Caco-2 (cell line): Measurements from ENCODE around the gene KATNAL2. TPM values are rescaled to one million over a fixed set of nuclear protein-coding genes. Genes with fewer than 3 reads are reported as not detected.

Source experiments
- BruUV-seq: library from RNA; stranded (reverse); fragments of 400-500 nt; replicated peaks from 2 replicates; lab custom pipeline; 2021; lab: Mats Ljungman, UMichigan
- CTCF ChIA-PET: fragments of 300-600 bp; sonication (Branson Sonifier 250); formaldehyde crosslinking; loops from one replicate; lab custom pipeline; 2022; ENCODE audit warnings: antibody characterized with exemption; lab: Charles Lee
- POLR2A ChIA-PET: fragments of 300-600 bp; sonication (Branson Sonifier 250); formaldehyde crosslinking; loops from one replicate; lab custom pipeline; 2022; ENCODE audit warnings: antibody characterized with exemption; lab: Charles Lee
- DNase-seq, 2 experiments: peaks; one replicate each; pipeline versions ENCODE4 v3.0.0 to v3.0.0-alpha.2; 2020 to 2022
- H3K27me3 ChIP-seq: replicated peaks from 2 replicates; pipeline ENCODE4 v1.6.0; 2011; ENCODE audit warnings: low read length; ENCODE audit not compliant: control insufficient read depth, insufficient read depth
- H3K36me3 ChIP-seq: 2 replicates; pipeline ENCODE4 v1.5.1; 2011; ENCODE audit warnings: low read length; ENCODE audit not compliant: control insufficient read depth, insufficient read depth
- H3K4me1 ChIP-seq: fragments of 250-450 bp; sonication (Bioruptor Pico); 2 replicates; pipeline ENCODE4 v1.5.1; 2020; ENCODE audit warnings: mild to moderate bottlenecking
- H3K4me3 ChIP-seq: 2 replicates; pipeline ENCODE4 v1.5.1; 2011; ENCODE audit warnings: low read depth, mild to moderate bottlenecking, control low read depth, low read length
- H3K9me3 ChIP-seq: fragments of 250-450 bp; sonication (Bioruptor Pico); 2 replicates; pipeline ENCODE4 v1.5.1; 2020; ENCODE audit warnings: mild to moderate bottlenecking, moderate library complexity
- H3K27ac Mint-ChIP-seq: one replicate; pipeline ENCODE4 v1.8.0; 2022; ENCODE audit warnings: mixed read lengths; ENCODE audit not compliant: unreplicated experiment
- H3K27me3 Mint-ChIP-seq: one replicate; pipeline ENCODE4 v1.8.0; 2022; ENCODE audit warnings: mixed read lengths; ENCODE audit not compliant: insufficient read depth, unreplicated experiment
- H3K36me3 Mint-ChIP-seq: one replicate; pipeline ENCODE4 v1.8.0; 2022; ENCODE audit warnings: mild to moderate bottlenecking, mixed read lengths; ENCODE audit not compliant: insufficient read depth, unreplicated experiment
- H3K4me1 Mint-ChIP-seq: one replicate; pipeline ENCODE4 v1.8.0; 2022; ENCODE audit warnings: low read depth, mixed read lengths; ENCODE audit not compliant: unreplicated experiment
- H3K4me3 Mint-ChIP-seq: one replicate; pipeline ENCODE4 v1.8.0; 2022; ENCODE audit warnings: mild to moderate bottlenecking, moderate library complexity, mixed read lengths; ENCODE audit not compliant: unreplicated experiment
- H3K9me3 Mint-ChIP-seq: one replicate; pipeline ENCODE4 v1.8.0; 2022; ENCODE audit warnings: mixed read lengths; ENCODE audit not compliant: unreplicated experiment
- intact Hi-C: fragments of 100-400 bp; cut with micrococcal nuclease; formaldehyde crosslinking; loops from one replicate; pipeline ENCODE4 v1.10.0; 2022; ENCODE audit not compliant: unreplicated experiment
- total RNA-seq: library from RNA; stranded (reverse); gene quantifications from 2 replicates; pipeline ENCODE4 v1.2.3, GENCODE V29; 2022
- TF ChIP-seq, protein P1 (sequence below), 2 experiments: fragments of 200-600 bp in 1 of 2; IDR thresholded peaks; 1 replicate in 1 of 2; 2 replicates in 1 of 2; pipeline versions ENCODE4 v1.5.1 to v1.8.0; 2011 to 2022; ENCODE audit warnings: antibody characterized with exemption in 1 of 2, control low read depth in 1 of 2, inconsistent platforms in 1 of 2, low read depth in 1 of 2, low read length in 1 of 2, mild to moderate bottlenecking in 1 of 2, moderate library complexity in 1 of 2; ENCODE audit not compliant: insufficient read depth in 1 of 2, severe bottlenecking in 1 of 2, unreplicated experiment in 1 of 2

Gene KATNAL2
- total RNA-seq, 1 experiment from 2014 or later = not detected

DNA sequence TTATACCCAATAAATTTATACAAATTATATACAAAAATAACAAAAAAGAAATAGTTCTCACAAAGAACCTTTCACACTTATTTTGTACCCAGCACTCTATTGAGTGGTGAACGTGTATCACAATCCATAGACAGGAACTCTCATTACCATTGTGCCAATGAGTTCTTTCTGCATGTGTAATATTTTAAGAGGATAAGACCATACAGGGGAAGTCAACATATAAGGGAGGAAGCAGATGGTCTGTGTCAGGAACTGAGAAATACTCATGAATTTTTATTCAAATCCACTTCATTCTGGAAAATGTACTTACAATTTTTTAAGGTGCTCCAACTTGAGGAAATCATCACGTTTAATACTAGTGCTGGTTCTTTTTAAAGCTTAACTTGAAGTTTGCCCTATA, 145.1 kb downstream of the KATNAL2 start:
- no peak for DNase-seq
- no TSS peak for BruUV-seq
- Mint-ChIP-seq H3K36me3 (no peaks in the 10 kb centered on the region), H3K4me3 (no peak overlapping the region), H3K27me3 (peaks cover 5% of the 10 kb centered on the region), H3K9me3 (no peaks in the 10 kb centered on the region), H3K27ac (no peak overlapping the region), H3K4me1 (no peaks in the 10 kb centered on the region)
- Histone ChIP-seq H3K36me3 (no peaks in the 10 kb centered on the region), H3K4me1 (no peaks in the 10 kb centered on the region), H3K9me3 (no peaks in the 10 kb centered on the region), H3K27me3 (no peaks in the 10 kb centered on the region), H3K4me3 (no peak overlapping the region)
- TF ChIP-seq, protein P1, sequence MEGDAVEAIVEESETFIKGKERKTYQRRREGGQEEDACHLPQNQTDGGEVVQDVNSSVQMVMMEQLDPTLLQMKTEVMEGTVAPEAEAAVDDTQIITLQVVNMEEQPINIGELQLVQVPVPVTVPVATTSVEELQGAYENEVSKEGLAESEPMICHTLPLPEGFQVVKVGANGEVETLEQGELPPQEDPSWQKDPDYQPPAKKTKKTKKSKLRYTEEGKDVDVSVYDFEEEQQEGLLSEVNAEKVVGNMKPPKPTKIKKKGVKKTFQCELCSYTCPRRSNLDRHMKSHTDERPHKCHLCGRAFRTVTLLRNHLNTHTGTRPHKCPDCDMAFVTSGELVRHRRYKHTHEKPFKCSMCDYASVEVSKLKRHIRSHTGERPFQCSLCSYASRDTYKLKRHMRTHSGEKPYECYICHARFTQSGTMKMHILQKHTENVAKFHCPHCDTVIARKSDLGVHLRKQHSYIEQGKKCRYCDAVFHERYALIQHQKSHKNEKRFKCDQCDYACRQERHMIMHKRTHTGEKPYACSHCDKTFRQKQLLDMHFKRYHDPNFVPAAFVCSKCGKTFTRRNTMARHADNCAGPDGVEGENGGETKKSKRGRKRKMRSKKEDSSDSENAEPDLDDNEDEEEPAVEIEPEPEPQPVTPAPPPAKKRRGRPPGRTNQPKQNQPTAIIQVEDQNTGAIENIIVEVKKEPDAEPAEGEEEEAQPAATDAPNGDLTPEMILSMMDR (IDR thresholded peaks at IDR 0.05; ENCODE audit: insufficient read depth in 1 of 2, low read depth in 1 of 2, low read length in 1 of 2, severe bottlenecking in 1 of 2, unreplicated experiment in 1 of 2) = no peak
- intact Hi-C loops = no loop called here
- ChIA-PET CTCF (no interaction called here), POLR2A (no interaction called here)

GRCh38 chr18:47063096-47063495, 145.7 kb downstream of the KATNAL2 start:
- CTCF ChIA-PET = no interaction called here
- no peak overlapping the region for H3K4me3 Mint-ChIP-seq

DNA sequence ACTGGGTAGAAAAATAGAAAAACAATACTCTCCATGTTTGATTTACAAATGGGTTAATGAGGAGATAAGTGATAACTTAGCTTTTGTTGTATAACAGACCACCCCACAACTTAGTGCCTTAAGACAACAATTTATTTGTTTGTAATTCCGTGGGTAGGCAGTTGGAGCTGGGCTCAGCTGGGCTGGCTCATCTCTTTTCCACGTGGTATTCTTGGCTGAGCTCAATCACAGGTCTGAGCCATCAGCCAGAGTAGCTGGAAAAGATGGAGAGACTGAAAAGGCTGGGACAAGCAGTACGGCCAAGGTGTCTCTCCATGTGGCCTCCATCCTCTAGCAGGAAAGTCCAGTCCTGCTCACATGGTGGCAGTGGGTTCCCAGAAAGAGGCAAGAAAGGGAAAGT, 150.2 kb downstream of the KATNAL2 start:
- no peaks in the 10 kb centered on the region for H3K27me3 ChIP-seq
- TF ChIP-seq, protein P1 (IDR thresholded peaks at IDR 0.05; ENCODE audit: insufficient read depth in 1 of 2, low read depth in 1 of 2, low read length in 1 of 2, severe bottlenecking in 1 of 2, unreplicated experiment in 1 of 2) = no peak
- BruUV-seq = no TSS peak
- no peak for DNase-seq
- Mint-ChIP-seq H3K4me3 (no peak overlapping the region), H3K27ac (no peak overlapping the region), H3K36me3 (no peaks in the 10 kb centered on the region), H3K9me3 (no peaks in the 10 kb centered on the region), H3K27me3 (peaks cover 7% of the 10 kb centered on the region), H3K4me1 (no peaks in the 10 kb centered on the region)
- no peaks in the 10 kb centered on the region for H3K36me3 ChIP-seq
- CTCF ChIA-PET = no interaction called here
- H3K4me3 ChIP-seq = no peak overlapping the region
- intact Hi-C loops = no loop called here
- H3K4me1 ChIP-seq = no peaks in the 10 kb centered on the region
- POLR2A ChIA-PET = no interaction called here
- H3K9me3 ChIP-seq = no peaks in the 10 kb centered on the region

More at GRCh38 chr18:47063096-47063495, 145.7 kb downstream of the KATNAL2 start:
- BruUV-seq = no TSS peak
- DNase-seq = no peak
- H3K36me3 Mint-ChIP-seq = no peaks in the 10 kb centered on the region
- Histone ChIP-seq H3K4me1 (no peaks in the 10 kb centered on the region), H3K27me3 (no peaks in the 10 kb centered on the region), H3K9me3 (no peaks in the 10 kb centered on the region), H3K4me3 (no peak overlapping the region), H3K36me3 (no peaks in the 10 kb centered on the region)
- POLR2A ChIA-PET = no interaction called here
- no peak overlapping the region for H3K27ac Mint-ChIP-seq
- peaks cover 5% of the 10 kb centered on the region for H3K27me3 Mint-ChIP-seq
- H3K9me3 Mint-ChIP-seq = no peaks in the 10 kb centered on the region
- TF ChIP-seq, protein P1 (IDR thresholded peaks at IDR 0.05; ENCODE audit: insufficient read depth in 1 of 2, low read depth in 1 of 2, low read length in 1 of 2, severe bottlenecking in 1 of 2, unreplicated experiment in 1 of 2) = no peak
- intact Hi-C loops = no loop called here
- no peaks in the 10 kb centered on the region for H3K4me1 Mint-ChIP-seq
